Mesodermal cell (in vitro differentiated cells): ENCODE measurements around the gene IFT81.
"Not testable (repeated sequence)": the region's sequence is repeated elsewhere in the genome, so short reads cannot be mapped to it uniquely, and the experiment has no call there.

Experiments
- H3K27ac ChIP-seq: 2 replicates; pipeline ENCODE4 v1.7.0; 2013; ENCODE audit warnings: mild to moderate bottlenecking, low read depth, low read length, moderate library complexity; ENCODE audit not compliant: severe bottlenecking
- H3K36me3 ChIP-seq: 2 replicates; pipeline ENCODE4 v1.7.1; 2013; ENCODE audit warnings: mild to moderate bottlenecking, low read length, moderate library complexity; ENCODE audit not compliant: control insufficient read depth, insufficient read depth
- H3K4me1 ChIP-seq: one replicate; pipeline ENCODE4 v1.7.1; 2013; ENCODE audit warnings: mild to moderate bottlenecking, low read length; ENCODE audit not compliant: insufficient read depth, control insufficient read depth, poor library complexity, severe bottlenecking
- H3K4me3 ChIP-seq: 2 replicates; pipeline ENCODE4 v1.7.0; 2013; ENCODE audit warnings: low read length, control low read depth, mild to moderate bottlenecking; ENCODE audit not compliant: insufficient read depth, poor library complexity, severe bottlenecking; ENCODE audit errors: extremely low read depth
- H3K9me3 ChIP-seq: 2 replicates; pipeline ENCODE4 v1.7.1; 2013; ENCODE audit warnings: mild to moderate bottlenecking, low read length, moderate library complexity; ENCODE audit not compliant: control insufficient read depth
- WGBS, 2 experiments: methylation state at CpG; one replicate each; pipeline ENCODE4 v1.1.5; 2013; ENCODE audit warnings: missing lambda C conversion rate in 2 of 2; ENCODE audit not compliant: insufficient coverage in 2 of 2; 5-methylcytosine and 5-hydroxymethylcytosine counted together

Gene IFT81

GRCh38 chr12:110247340-110248095 lies 123.4 kb downstream of the IFT81 start:
- 89 to 92% methylated on average over 14 of the region's 14 CpGs for WGBS, 2 experiments
- no peak overlapping the region for H3K27ac ChIP-seq
- no peaks in the 10 kb centered on the region for H3K9me3 ChIP-seq
- H3K4me3 ChIP-seq, result no peak overlapping the region
- H3K4me1 ChIP-seq, result peaks cover 14% of the 10 kb centered on the region
- peaks cover 2% of the 10 kb centered on the region for H3K36me3 ChIP-seq

DNA sequence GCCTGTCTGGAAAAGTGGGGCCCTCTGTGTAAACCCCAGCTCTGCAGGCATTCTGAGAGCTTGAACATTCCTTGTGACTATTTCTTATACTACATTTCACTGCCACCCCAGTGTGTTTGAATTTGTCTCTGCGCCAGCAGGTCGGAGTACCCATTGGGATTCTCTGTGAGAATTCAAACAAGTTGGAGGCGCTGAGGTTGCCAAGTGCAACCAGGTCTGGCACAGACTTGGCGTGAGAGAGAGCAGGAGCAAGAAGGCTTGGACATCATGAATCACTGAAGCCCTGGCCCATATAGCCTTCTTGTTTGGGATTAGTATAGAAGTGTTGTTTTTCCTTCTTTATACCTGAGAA lies 123.9 kb downstream of the IFT81 start:
- Histone ChIP-seq H3K27ac (no peak overlapping the region), H3K4me3 (no peak overlapping the region), H3K4me1 (peaks cover 14% of the 10 kb centered on the region), H3K36me3 (peaks cover 2% of the 10 kb centered on the region), H3K9me3 (no peaks in the 10 kb centered on the region)
- 100% methylated on average over 4 of the region's 4 CpGs for WGBS, 2 experiments

DNA sequence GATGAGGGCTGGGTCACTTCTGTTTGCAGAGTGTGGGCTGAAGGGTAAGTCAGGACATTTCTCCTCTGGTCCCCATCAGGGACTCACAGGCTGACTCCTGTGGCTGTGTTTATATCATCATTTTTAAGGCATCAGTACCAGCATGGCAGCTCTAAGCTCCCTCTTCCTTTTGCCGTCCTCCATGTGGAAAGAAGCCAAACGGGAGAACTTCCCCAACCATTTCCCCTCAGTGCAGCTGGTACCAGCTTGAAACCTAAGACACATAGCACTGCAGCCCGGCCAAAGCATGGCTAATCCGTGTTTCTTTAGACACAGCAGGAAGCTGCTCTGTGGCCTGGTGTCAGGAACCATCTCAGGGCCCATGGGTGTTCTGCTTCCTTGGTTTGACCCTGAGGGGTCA lies 124.9 kb downstream of the IFT81 start:
- Histone ChIP-seq H3K4me1 (peaks cover 14% of the 10 kb centered on the region), H3K36me3 (peaks cover 2% of the 10 kb centered on the region), H3K4me3 (no peak overlapping the region), H3K9me3 (no peaks in the 10 kb centered on the region), H3K27ac (no peak overlapping the region)
- 89 to 92% methylated on average over 4 of the region's 4 CpGs for WGBS, 2 experiments

GRCh38 chr12:110249716-110250225 lies 125.6 kb downstream of the IFT81 start:
- no peaks in the 10 kb centered on the region for H3K9me3 ChIP-seq
- peaks cover 2% of the 10 kb centered on the region for H3K36me3 ChIP-seq
- peaks cover 13% of the 10 kb centered on the region for H3K4me1 ChIP-seq
- H3K4me3 ChIP-seq, result no peak overlapping the region
- no peak overlapping the region for H3K27ac ChIP-seq
- 89 to 97% methylated on average over 5 to 7 of the region's 7 CpGs for WGBS, 2 experiments

DNA sequence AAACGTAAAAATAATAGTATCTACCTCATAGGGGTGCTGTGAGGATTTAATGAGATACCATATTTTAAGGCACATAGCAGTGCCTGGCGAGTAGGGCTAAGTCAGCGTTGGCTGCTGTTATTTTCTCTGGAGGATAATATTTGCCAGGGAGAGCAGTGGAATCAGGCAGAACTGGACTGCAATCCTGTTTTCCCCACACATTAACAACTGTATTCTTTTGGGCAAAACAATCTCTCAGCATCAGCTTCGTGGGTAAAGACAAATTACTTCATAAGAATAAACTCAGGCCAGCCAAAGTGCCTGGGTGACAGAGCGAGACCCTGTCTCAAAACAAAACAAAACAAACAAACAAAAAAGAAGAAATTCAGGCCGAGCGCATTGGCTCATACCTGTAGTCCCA lies 127.2 kb downstream of the IFT81 start:
- 95 to 100% methylated on average over 4 of the region's 7 CpGs for WGBS, 2 experiments
- no peak overlapping the region for H3K4me3 ChIP-seq
- H3K4me1 ChIP-seq, result peaks cover 9% of the 10 kb centered on the region
- H3K9me3 ChIP-seq, result no peaks in the 10 kb centered on the region
- no peaks in the 10 kb centered on the region for H3K36me3 ChIP-seq
- H3K27ac ChIP-seq, result no peak overlapping the region

- no peaks in the 10 kb centered on the region for H3K36me3 ChIP-seq
- H3K4me3 ChIP-seq, result no peak overlapping the region
- H3K27ac ChIP-seq, result no peak overlapping the region
- no peaks in the 10 kb centered on the region for H3K9me3 ChIP-seq
- H3K4me1 ChIP-seq, result peaks cover 1% of the 10 kb centered on the region
- WGBS, 2 experiments, result 96 to 97% methylated on average over 4 of the region's 9 CpGs
Observed at GRCh38 chr12:110252716-110253115, 128.6 kb downstream of the IFT81 start.

DNA sequence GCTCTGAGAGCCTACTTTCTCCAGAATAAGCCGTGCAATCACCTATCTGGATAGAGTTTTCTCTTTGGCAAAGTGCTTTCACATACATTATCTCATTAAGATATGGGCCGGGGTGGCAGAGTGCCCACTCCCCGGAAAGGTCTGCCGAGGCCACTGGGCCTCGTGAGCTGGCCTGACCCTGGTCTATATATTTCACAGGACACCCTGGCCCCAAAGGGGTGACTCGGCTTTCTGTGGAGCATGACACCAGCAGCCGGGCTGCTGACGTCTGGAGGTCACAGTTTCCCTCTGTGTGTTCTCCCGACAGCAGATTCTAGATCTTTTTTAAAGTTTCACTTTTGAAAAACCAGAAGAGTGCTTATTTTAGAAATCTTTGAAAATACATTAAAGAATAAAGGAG lies 129.0 kb downstream of the IFT81 start:
- WGBS, 2 experiments, result 87 to 88% methylated on average over 4 to 5 of the region's 9 CpGs
- Histone ChIP-seq H3K4me3 (no peak overlapping the region), H3K36me3 (no peaks in the 10 kb centered on the region), H3K27ac (no peak overlapping the region), H3K9me3 (no peaks in the 10 kb centered on the region), H3K4me1 (no peaks in the 10 kb centered on the region)

GRCh38 chr12:110254971-110255540 lies 130.9 kb downstream of the IFT81 start:
- Histone ChIP-seq H3K9me3 (no peaks in the 10 kb centered on the region), H3K4me3 (no peak overlapping the region), H3K36me3 (no peaks in the 10 kb centered on the region), H3K4me1 (no peaks in the 10 kb centered on the region), H3K27ac (no peak overlapping the region)
- 96 to 100% methylated on average over 3 to 4 of the region's 6 CpGs for WGBS, 2 experiments

DNA sequence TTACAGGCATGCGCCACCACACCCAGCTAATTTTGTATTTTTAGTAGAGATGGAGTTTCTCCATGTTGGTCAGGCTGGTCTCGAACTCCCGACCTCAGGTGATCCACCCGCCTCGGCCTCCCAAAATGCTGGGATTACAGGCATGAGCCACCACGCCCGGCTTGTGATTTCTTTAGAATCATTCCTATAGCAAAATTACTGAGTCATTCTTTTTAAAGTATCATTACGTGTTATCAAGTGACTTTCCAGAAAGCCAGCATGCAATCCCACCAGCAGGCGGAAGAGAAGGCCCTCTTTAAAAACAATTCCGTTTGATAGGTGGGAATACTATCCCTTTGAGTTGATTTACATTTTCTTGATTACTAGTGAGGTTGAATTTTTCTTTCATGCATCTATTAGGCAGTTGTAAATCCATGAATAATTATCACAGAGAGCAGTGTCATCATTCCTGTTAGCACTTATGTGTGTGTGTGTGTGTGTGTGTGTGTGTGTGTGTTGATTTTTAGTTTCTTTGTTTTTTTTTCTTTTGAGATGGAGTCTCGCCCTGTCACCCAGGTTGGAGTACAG lies 131.8 kb downstream of the IFT81 start:
- not testable (repeated sequence) for H3K27ac ChIP-seq, H3K4me3 ChIP-seq, H3K36me3 ChIP-seq, H3K4me1 ChIP-seq, H3K9me3 ChIP-seq
- WGBS, 2 experiments, result 94 to 96% methylated on average over 5 to 7 of the region's 11 CpGs

GRCh38 chr12:110256780-110257431 lies 132.7 kb downstream of the IFT81 start:
- Histone ChIP-seq H3K4me3 (no peak overlapping the region), H3K36me3 (no peaks in the 10 kb centered on the region), H3K27ac (peak overlapping the region; percentile 5), H3K9me3 (no peaks in the 10 kb centered on the region), H3K4me1 (no peaks in the 10 kb centered on the region)
- 87 to 93% methylated on average over 7 to 10 of the region's 12 CpGs for WGBS, 2 experiments
